H1 (cell line): ENCODE measurements around the gene DRAM1. TPM values are rescaled to one million over a fixed set of nuclear protein-coding genes. Genes with fewer than 3 reads are reported as not detected.

Source experiments
- CHD1 ChIP-seq: IDR thresholded peaks from 2 replicates; pipeline ENCODE4 v1.6.1; 2012; ENCODE audit warnings: low read depth, low read length, improper control_type of control experiment
- polyA plus RNA-seq, 7 experiments: library from polyadenylated mRNA; depleted of rRNA in 3 of 7; stranded (reverse) in 5 of 7; unstranded in 2 of 7; fragments of >200 nt in 5 of 7; fragments of 200-250 nt in 2 of 7; gene quantifications; 1 replicate in 5 of 7; 2 replicates in 1 of 7; 4 replicates in 1 of 7; pipeline versions ENCODE4 v1.2.1 to v1.2.3, GENCODE V29; 2011 to 2013; ENCODE audit warnings: missing spikeins in 2 of 7, mixed read lengths in 2 of 7
- small RNA-seq: library from polyadenylated mRNA; stranded (forward); fragments of <200 nt; extraction: miRNeasy Mini kit (QIAGEN cat#:217004); gene quantifications from one replicate; pipeline ENCODE3, GENCODE V24; 2013; ENCODE audit not compliant: insufficient read depth
- total RNA-seq: library from RNA; stranded (reverse); fragmentation: NEBNext Ultra II Directional; extraction: Animal tissue kit (Norgen Biotek cat#: 25700); gene quantifications from 2 replicates; pipeline ENCODE4 v1.2.1, GENCODE V29; 2021

The DRAM1 gene
- total and polyA plus RNA-seq, 2 of the 8 experiments (the other 6 are each of a cell fraction or from before 2014, with no cell fraction given): 4.6 to 6.2 TPM

- no peak for TF ChIP-seq CHD1
Observed at GRCh38 chr12:101968770-101969169, 91.4 kb downstream of the DRAM1 start (continued).

Small RNAs within 50 kb of the gene (small RNA-seq; reads per million reads assigned to genes)
- gene RNA5SP369: not detected
- not detected for gene RNU6-1183P

Other genes with a start within 250 kb of the DRAM1 start
- 22.5 and 23.3 TPM in 2 replicates for gene CHPT1, start 179.9 kb upstream of the DRAM1 start, total RNA-seq
- 8.1 and 13.3 TPM in 2 replicates for gene CHPT1, start 179.9 kb upstream of the DRAM1 start, polyA plus RNA-seq (2011; rRNA removed)
- 0.07 TPM in 1 of 2 replicates, not detected in the other for gene SYCP3, start 138.1 kb upstream of the DRAM1 start, total RNA-seq
- 0.02 TPM in 1 of 2 replicates, not detected in the other for gene SYCP3, start 138.1 kb upstream of the DRAM1 start, polyA plus RNA-seq (2011; rRNA removed)
- gene GNPTAB, start 46.6 kb upstream of the DRAM1 start, total RNA-seq: 51.3 and 54.6 TPM in 2 replicates
- gene GNPTAB, start 46.6 kb upstream of the DRAM1 start, polyA plus RNA-seq (2011; rRNA removed): 14.3 and 21.5 TPM in 2 replicates
- gene WASHC3, start 184.4 kb downstream of the DRAM1 start, total RNA-seq: 5.4 and 7.4 TPM in 2 replicates
- gene WASHC3, start 184.4 kb downstream of the DRAM1 start, polyA plus RNA-seq (2011; rRNA removed): 4.6 and 8.3 TPM in 2 replicates
- 68.7 and 71.0 TPM in 2 replicates for gene NUP37, start 242.5 kb downstream of the DRAM1 start, total RNA-seq
- 24.1 and 53.5 TPM in 2 replicates for gene NUP37, start 242.5 kb downstream of the DRAM1 start, polyA plus RNA-seq (2011; rRNA removed)
- gene PARPBP, start 242.6 kb downstream of the DRAM1 start, total RNA-seq: 33.2 and 38.1 TPM in 2 replicates
- gene PARPBP, start 242.6 kb downstream of the DRAM1 start, polyA plus RNA-seq (2011; rRNA removed): 5.3 and 10.9 TPM in 2 replicates